Prostate gland (tissue), 2 donors: Measurements from ENCODE around the gene KERA. TPM values are rescaled to one million over a fixed set of nuclear protein-coding genes. Genes with fewer than 3 reads are reported as not detected.

Experiments
- DNase-seq: peaks from one replicate; pipeline ENCODE4 v3.0.0-alpha.2; 2019; ENCODE audit warnings: low spot score
- H3K27ac ChIP-seq, 2 donors: fragments of 200-600 bp; sonication (generic); 2 replicates each; pipeline ENCODE4 v1.5.1; 2017 to 2019
- H3K27me3 ChIP-seq: fragments of 200-600 bp; sonication (generic); replicated peaks from 2 replicates; pipeline ENCODE4 v1.5.1; 2019; ENCODE audit not compliant: insufficient read depth
- H3K36me3 ChIP-seq, 2 donors: fragments of 200-600 bp; sonication (generic); 1 replicate in 1 of 2; 2 replicates in 1 of 2; pipeline versions ENCODE4 v1.5.1 to v1.8.1; 2017 to 2019
- H3K4me1 ChIP-seq: fragments of 200-600 bp; sonication (generic); replicated peaks from 2 replicates; pipeline ENCODE4 v1.5.1; 2019
- H3K4me3 ChIP-seq, 2 donors: fragments of 200-600 bp; sonication (generic); 2 replicates each; pipeline ENCODE4 v1.5.1; 2017 to 2019
- H3K9me3 ChIP-seq: fragments of 200-600 bp; sonication (generic); 2 replicates; pipeline ENCODE4 v1.5.1; 2017
- POLR2A ChIP-seq: fragments of 450-650 bp; IDR thresholded peaks from one replicate; pipeline ENCODE4 v1.6.1; 2016; ENCODE audit warnings: antibody characterized with exemption, mild to moderate bottlenecking
- POLR2AphosphoS5 ChIP-seq: sonication (generic); formaldehyde crosslinking; IDR thresholded peaks from one replicate; pipeline ENCODE4 v1.6.1; 2017; ENCODE audit warnings: antibody characterized with exemption
- WGBS: methylation state at CpG from one replicate; pipeline ENCODE4 v1.1.5; 2018; 5-methylcytosine and 5-hydroxymethylcytosine counted together
- intact Hi-C: fragments of 100-400 bp; cut with DNase I; formaldehyde crosslinking; loops from one replicate; pipeline ENCODE4 v1.14.2; 2022
- total RNA-seq, 2 donors: library from RNA; depleted of rRNA; stranded (reverse); fragments of >200 nt; gene quantifications; one replicate each; pipeline ENCODE4 v1.1.0, GENCODE V29; 2016
- TF ChIP-seq, protein P1 (sequence below), 4 experiments: fragments of 200-600 bp in 2 of 4; fragments of 450-650 bp in 2 of 4; sonication (generic) in 2 of 4; IDR thresholded peaks; 1 replicate in 3 of 4; 2 replicates in 1 of 4; pipeline ENCODE4 v1.5.1; 2016 to 2019; ENCODE audit warnings: antibody characterized with exemption in 4 of 4, mild to moderate bottlenecking in 2 of 4, moderate library complexity in 2 of 4

Gene KERA
- total RNA-seq, 2 donors from 2014 or later, result not detected

DNA sequence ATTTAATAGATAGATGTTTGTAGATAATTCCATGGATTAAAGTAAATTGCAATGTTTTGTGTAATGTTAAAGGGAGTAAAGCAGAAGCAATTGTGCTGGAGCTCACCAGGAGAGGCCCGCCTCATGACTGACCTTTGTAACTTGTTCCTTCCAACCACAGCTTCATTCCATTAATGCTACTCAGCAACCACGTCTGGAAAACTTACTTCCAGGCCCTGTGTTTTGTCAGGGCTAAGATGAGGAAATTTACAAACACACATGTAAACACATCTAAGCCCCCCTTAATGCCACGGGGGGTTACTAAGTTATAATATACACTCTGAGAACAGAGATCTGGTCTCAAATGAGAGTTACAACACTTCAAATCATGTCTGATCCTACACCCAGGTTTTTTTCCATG is 41.1 kb upstream of the KERA start:
- TF ChIP-seq POLR2AphosphoS5 (no peak), POLR2A (no peak)
- TF ChIP-seq, protein P1, sequence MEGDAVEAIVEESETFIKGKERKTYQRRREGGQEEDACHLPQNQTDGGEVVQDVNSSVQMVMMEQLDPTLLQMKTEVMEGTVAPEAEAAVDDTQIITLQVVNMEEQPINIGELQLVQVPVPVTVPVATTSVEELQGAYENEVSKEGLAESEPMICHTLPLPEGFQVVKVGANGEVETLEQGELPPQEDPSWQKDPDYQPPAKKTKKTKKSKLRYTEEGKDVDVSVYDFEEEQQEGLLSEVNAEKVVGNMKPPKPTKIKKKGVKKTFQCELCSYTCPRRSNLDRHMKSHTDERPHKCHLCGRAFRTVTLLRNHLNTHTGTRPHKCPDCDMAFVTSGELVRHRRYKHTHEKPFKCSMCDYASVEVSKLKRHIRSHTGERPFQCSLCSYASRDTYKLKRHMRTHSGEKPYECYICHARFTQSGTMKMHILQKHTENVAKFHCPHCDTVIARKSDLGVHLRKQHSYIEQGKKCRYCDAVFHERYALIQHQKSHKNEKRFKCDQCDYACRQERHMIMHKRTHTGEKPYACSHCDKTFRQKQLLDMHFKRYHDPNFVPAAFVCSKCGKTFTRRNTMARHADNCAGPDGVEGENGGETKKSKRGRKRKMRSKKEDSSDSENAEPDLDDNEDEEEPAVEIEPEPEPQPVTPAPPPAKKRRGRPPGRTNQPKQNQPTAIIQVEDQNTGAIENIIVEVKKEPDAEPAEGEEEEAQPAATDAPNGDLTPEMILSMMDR (IDR thresholded peaks at IDR 0.05), result no peak
- no peak for DNase-seq
- Histone ChIP-seq H3K4me1 (no peaks in the 10 kb centered on the region), H3K36me3 (no peaks in the 10 kb centered on the region), H3K9me3 (no peaks in the 10 kb centered on the region), H3K4me3 (no peak overlapping the region), H3K27me3 (no peaks in the 10 kb centered on the region), H3K27ac (no peak overlapping the region)
- intact Hi-C loops, result no loop called here
- 29% methylated on average over 3 of the region's 3 CpGs for WGBS

- no peak overlapping the region for H3K27ac ChIP-seq
- TF ChIP-seq POLR2AphosphoS5 (no peak), POLR2A (no peak)
- TF ChIP-seq, protein P1 (IDR thresholded peaks at IDR 0.05), result no peak
- no peaks in the 10 kb centered on the region for H3K4me1 ChIP-seq
- H3K36me3 ChIP-seq, result no peaks in the 10 kb centered on the region
- H3K9me3 ChIP-seq, result no peaks in the 10 kb centered on the region
- intact Hi-C loops, result no loop called here
- H3K4me3 ChIP-seq, result no peak overlapping the region
- no peaks in the 10 kb centered on the region for H3K27me3 ChIP-seq
- no peak for DNase-seq
Observed at GRCh38 chr12:91098461-91098860, 40.6 kb upstream of the KERA start.

- Histone ChIP-seq H3K9me3 (no peaks in the 10 kb centered on the region), H3K36me3 (no peaks in the 10 kb centered on the region), H3K4me1 (no peaks in the 10 kb centered on the region), H3K27ac (no peak overlapping the region), H3K4me3 (no peak overlapping the region), H3K27me3 (no peaks in the 10 kb centered on the region)
- WGBS, result 79% methylated on average over 1 of the region's 1 CpG
- DNase-seq, result no peak
- intact Hi-C loops, result no loop called here
- no peak for TF ChIP-seq POLR2A
- TF ChIP-seq POLR2AphosphoS5, result no peak
- TF ChIP-seq, protein P1 (IDR thresholded peaks at IDR 0.05), result no peak
Observed at GRCh38 chr12:91094957-91095356, 37.1 kb upstream of the KERA start.

- TF ChIP-seq, protein P1 (IDR thresholded peaks at IDR 0.05), result no peak
- Histone ChIP-seq H3K4me1 (no peaks in the 10 kb centered on the region), H3K36me3 (no peaks in the 10 kb centered on the region), H3K27ac (no peak overlapping the region), H3K4me3 (no peak overlapping the region), H3K9me3 (no peaks in the 10 kb centered on the region), H3K27me3 (no peaks in the 10 kb centered on the region)
- intact Hi-C loops, result no loop called here
- DNase-seq, result no peak
Observed at GRCh38 chr12:91094032-91094662, 36.3 kb upstream of the KERA start.

- Histone ChIP-seq H3K9me3 (no peaks in the 10 kb centered on the region), H3K27me3 (no peaks in the 10 kb centered on the region), H3K27ac (no peak overlapping the region), H3K4me3 (no peak overlapping the region), H3K4me1 (no peaks in the 10 kb centered on the region), H3K36me3 (no peaks in the 10 kb centered on the region)
- intact Hi-C loops, result no loop called here
- no peak for DNase-seq
- TF ChIP-seq, protein P1 (IDR thresholded peaks at IDR 0.05), result no peak
- TF ChIP-seq POLR2A, result no peak
- TF ChIP-seq POLR2AphosphoS5, result no peak
- 77% methylated on average over 4 of the region's 4 CpGs for WGBS
Observed at GRCh38 chr12:91093341-91093740, 35.5 kb upstream of the KERA start.
